Measurements from ENCODE around the gene FBXO21. TPM values are rescaled to one million over a fixed set of nuclear protein-coding genes. Genes with fewer than 3 reads are reported as not detected.

Gene FBXO21
- total and polyA plus RNA-seq, 8 donors: 9.0 to 42.4 (median 24.8) TPM

DNA sequence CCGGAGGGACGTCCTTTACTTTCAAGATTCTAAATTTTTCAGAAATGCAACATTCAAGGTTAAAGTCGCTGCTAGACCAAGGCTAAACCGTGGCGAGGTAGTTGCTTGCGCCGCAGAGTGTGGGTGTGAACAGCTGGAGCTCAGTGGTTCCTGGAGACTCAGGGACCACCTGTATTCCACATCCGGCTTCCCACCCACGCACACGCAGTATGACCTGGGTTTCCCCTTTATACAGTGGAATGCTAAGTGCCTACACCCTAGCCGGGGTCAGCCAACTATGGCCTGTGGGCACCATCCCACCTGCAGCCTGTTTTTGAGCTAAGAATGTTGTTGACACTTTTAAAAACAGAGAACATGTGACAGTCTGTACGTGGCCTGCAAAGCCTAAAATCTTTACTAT is 48.2 kb downstream of the FBXO21 start:
- Histone ChIP-seq H3K27ac (no peak overlapping the region), H3K9me3 (no peaks in the 10 kb centered on the region), H3K36me3 (peaks cover 0 to 15% (median 0%) of the 10 kb centered on the region in 3 donors), H3K27me3 (no peaks in the 10 kb centered on the region), H3K4me1 (peaks cover 6 to 11% (median 9%) of the 10 kb centered on the region in 3 donors), H3K4me3 (no peak overlapping the region)
- ATAC-seq (no peak), DNase-seq (no peak), FAIRE-seq (no peak)
- intact Hi-C loops (cut with DNase I): no loop called here
- WGBS, 2 donors: 85 to 88% methylated on average over 12 of the region's 12 CpGs
- TF ChIP-seq, protein P1, sequence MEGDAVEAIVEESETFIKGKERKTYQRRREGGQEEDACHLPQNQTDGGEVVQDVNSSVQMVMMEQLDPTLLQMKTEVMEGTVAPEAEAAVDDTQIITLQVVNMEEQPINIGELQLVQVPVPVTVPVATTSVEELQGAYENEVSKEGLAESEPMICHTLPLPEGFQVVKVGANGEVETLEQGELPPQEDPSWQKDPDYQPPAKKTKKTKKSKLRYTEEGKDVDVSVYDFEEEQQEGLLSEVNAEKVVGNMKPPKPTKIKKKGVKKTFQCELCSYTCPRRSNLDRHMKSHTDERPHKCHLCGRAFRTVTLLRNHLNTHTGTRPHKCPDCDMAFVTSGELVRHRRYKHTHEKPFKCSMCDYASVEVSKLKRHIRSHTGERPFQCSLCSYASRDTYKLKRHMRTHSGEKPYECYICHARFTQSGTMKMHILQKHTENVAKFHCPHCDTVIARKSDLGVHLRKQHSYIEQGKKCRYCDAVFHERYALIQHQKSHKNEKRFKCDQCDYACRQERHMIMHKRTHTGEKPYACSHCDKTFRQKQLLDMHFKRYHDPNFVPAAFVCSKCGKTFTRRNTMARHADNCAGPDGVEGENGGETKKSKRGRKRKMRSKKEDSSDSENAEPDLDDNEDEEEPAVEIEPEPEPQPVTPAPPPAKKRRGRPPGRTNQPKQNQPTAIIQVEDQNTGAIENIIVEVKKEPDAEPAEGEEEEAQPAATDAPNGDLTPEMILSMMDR (IDR thresholded peaks at IDR 0.05): no peak

DNA sequence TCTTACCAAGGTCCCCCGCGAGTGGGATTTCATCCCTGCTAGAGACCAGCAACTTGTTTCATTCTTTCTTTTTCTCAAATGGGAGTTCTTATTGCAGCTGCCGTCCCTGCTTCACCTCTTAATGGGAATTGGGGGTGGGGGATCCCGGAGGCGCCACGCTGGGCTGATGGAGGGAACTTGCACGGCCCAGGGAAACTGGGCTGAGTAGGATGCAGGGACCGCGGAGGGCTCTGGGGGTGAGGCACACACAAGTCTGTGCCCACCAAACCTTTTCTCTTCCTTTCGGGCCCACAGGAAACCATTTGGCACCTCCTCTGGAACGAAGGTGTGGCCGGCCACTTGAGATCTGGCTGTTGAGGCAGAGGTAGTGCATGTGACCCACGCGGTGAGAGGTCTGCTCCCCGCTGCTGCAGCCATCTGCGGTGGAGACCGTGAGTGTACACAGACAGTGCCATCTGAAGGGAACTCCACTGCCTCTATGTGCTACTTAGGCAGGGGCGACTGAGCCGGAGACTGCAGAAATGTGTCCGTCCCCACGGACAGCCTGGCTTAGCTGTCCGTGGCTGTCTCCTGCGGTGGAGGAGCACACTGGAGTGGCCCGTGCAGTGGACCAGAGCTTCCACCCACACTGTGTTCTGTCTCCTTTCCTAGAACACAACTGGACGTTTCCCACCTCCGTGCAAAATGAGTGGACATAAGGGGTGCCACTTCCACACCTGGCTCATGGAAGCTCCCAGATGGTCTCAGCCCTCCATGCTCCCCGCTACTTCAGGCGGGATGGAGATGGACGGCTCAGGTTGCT is 49.0 kb downstream of the FBXO21 start:
- Histone ChIP-seq H3K27ac (peak overlapping the region in 2 of 4 donors; percentile 10 to 45), H3K4me1 (peaks cover 6 to 11% (median 9%) of the 10 kb centered on the region in 3 donors), H3K4me3 (no peak overlapping the region), H3K9me3 (no peaks in the 10 kb centered on the region), H3K36me3 (peaks cover 0 to 12% (median 0%) of the 10 kb centered on the region in 3 donors), H3K27me3 (no peaks in the 10 kb centered on the region)
- ATAC-seq: peak in 1 of 4 donors; percentile 6
- TF ChIP-seq, protein P1 (IDR thresholded peaks at IDR 0.05): no peak
- peak in 1 of 6 donors; percentile 54 for DNase-seq
- intact Hi-C loops (cut with DNase I): no loop called here
- FAIRE-seq: no peak
- WGBS, 2 donors: 84 to 89% methylated on average over 28 to 29 of the region's 29 CpGs

DNA sequence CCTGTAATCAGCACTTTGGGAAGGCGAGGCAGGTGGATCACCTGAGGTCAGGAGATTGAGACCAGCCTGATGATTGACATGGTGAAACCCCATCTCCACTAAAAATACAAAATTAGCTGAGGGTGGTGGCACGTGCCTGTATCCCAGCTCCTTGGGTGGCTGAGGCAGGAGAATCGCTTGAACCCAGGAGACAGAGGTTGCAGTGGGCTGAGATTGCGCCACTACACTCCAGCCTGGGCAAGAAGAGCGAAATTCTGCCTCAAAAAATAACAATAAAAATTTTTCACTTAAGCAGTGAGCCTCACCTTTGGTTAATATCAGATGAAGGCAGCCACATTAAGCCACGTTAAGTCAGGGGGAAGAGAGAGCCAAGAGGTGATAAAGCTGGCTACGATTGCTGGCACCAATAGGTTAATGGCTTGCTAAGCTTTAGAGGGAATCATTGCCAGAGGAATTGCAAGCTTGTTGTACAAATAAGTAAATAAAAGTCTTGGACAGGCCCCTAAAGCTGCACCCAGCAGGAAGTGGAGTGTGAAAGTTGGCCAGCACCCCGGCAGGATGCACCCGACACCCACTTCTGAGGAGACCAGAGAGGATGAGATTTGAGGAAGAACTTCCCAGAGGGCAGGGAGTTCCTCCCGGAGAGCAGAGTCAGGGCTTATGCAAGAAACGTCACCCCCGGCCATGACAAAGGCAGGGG is 49.7 kb downstream of the FBXO21 start:
- Histone ChIP-seq H3K27ac (peak overlapping the region in 3 of 4 donors; percentile 10 to 45 (median 22)), H3K27me3 (no peaks in the 10 kb centered on the region), H3K4me1 (peaks cover 6 to 11% (median 9%) of the 10 kb centered on the region in 3 donors), H3K36me3 (peaks cover 0 to 5% (median 0%) of the 10 kb centered on the region in 3 donors), H3K4me3 (no peak overlapping the region), H3K9me3 (no peaks in the 10 kb centered on the region)
- 38 to 42% methylated on average over 12 of the region's 12 CpGs for WGBS, 2 donors
- TF ChIP-seq, protein P1 (IDR thresholded peaks at IDR 0.05): no peak
- intact Hi-C loops (cut with DNase I): no loop called here
- DNase-seq: peak in 3 of 6 donors; percentile 38 to 61 (median 45)
- FAIRE-seq: no peak
- ATAC-seq: peak; percentile 66 to 77 (median 74)

DNA sequence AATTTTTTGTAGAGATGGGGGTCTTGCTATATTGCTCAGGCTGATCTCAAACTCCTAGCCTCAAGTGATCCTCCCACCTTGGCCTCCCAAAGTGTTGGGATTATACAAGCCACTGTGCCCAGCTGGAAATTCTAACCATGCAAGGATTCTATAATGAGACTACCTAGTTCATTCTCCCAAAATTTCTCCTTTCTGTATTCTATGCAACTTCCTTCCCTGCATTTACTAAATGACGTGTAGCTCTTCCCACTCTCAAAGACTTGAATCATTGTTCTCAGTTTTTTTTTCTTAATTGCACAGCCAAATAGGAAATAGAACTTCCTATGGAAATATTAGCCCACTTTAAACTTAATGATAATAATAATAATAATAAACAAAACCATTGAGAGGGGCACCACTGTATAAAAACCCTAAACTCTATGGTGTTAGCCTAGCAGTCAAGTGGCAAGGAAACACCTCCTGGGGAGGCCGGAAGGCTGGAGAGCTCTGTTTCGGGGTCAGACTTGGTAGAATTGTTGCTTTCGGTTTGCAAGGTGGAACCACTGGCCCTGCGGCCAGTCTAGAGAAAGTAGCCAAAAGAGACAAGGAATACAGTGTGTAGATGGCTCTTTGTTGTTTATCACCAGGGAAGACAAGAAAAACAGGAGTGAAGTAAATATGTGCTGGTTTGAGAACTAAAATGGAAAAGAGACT is 51.1 kb downstream of the FBXO21 start:
- no peaks in the 10 kb centered on the region for H3K27me3 ChIP-seq
- WGBS, 2 donors: 90 to 94% methylated on average over 5 of the region's 5 CpGs
- H3K36me3 ChIP-seq: no peaks in the 10 kb centered on the region
- intact Hi-C loops (cut with DNase I): no loop called here
- H3K9me3 ChIP-seq: no peaks in the 10 kb centered on the region
- TF ChIP-seq, protein P1 (IDR thresholded peaks at IDR 0.05): no peak
- no peak for FAIRE-seq
- peaks cover 6 to 10% (median 8%) of the 10 kb centered on the region in 3 donors for H3K4me1 ChIP-seq
- no peak for DNase-seq
- no peak for ATAC-seq
- no peak overlapping the region for H3K27ac ChIP-seq
- no peak overlapping the region for H3K4me3 ChIP-seq

All from pancreas (tissue), 10 donors.